H1 (cell line): ENCODE data around the gene IFI30.

Experiments
- CREB1 ChIP-seq: IDR thresholded peaks from 2 replicates; pipeline ENCODE4 v1.6.1; 2012; ENCODE audit warnings: inconsistent platforms
- EZH2 ChIP-seq: fragments of 200-600 bp; sonication (generic); IDR thresholded peaks from 2 replicates; pipeline ENCODE4 v1.7.1; 2012; ENCODE audit warnings: low read depth, mild to moderate bottlenecking, moderate library complexity, low read length, inconsistent platforms; ENCODE audit not compliant: severe bottlenecking
- GABPA ChIP-seq: IDR thresholded peaks from 2 replicates; pipeline ENCODE4 v1.6.1; 2011; ENCODE audit warnings: mild to moderate bottlenecking, low read length, moderate library complexity, borderline replicate concordance; ENCODE audit not compliant: insufficient read depth
- POLR2A ChIP-seq, 2 experiments: IDR thresholded peaks; 1 replicate in 1 of 2; 2 replicates in 1 of 2; pipeline ENCODE4 v1.6.1; 2011; ENCODE audit warnings: low read depth in 2 of 2, low read length in 2 of 2, mild to moderate bottlenecking in 2 of 2; ENCODE audit errors: control extremely low read depth in 1 of 2
- POLR2AphosphoS5 ChIP-seq: IDR thresholded peaks from 2 replicates; pipeline ENCODE4 v1.6.1; 2011; ENCODE audit warnings: low read depth, low read length
- RBBP5 ChIP-seq: IDR thresholded peaks from 2 replicates; pipeline ENCODE4 v1.7.1; 2012; ENCODE audit warnings: low read depth, mild to moderate bottlenecking, inconsistent platforms, low read length, moderate library complexity, borderline replicate concordance
- RFX5 ChIP-seq: IDR thresholded peaks from 2 replicates; pipeline ENCODE4 v1.6.1; 2011; ENCODE audit warnings: low read depth, low read length, improper control_type of control experiment, borderline replicate concordance
- RNF2 ChIP-seq: fragments of 200-900, 300-1000 bp; sonication (generic); IDR thresholded peaks from 2 replicates; pipeline ENCODE4 v1.7.1; 2016; ENCODE audit warnings: borderline replicate concordance, low read depth, mild to moderate bottlenecking, antibody characterized with exemption, low read length; ENCODE audit not compliant: poor library complexity, severe bottlenecking; ENCODE audit errors: missing control alignments
- SIN3A ChIP-seq, 2 experiments: IDR thresholded peaks in 1 of 2; conservative IDR thresholded peaks in 1 of 2; 2 replicates each; pipeline ENCODE4 v1.6.1; 2011 to 2012; ENCODE audit warnings: low read length in 2 of 2, improper control_type of control experiment in 1 of 2, low read depth in 1 of 2, mild to moderate bottlenecking in 1 of 2
- SP2 ChIP-seq: IDR thresholded peaks from 2 replicates; pipeline ENCODE4 v1.6.1; 2012; ENCODE audit warnings: mild to moderate bottlenecking, low read length, inconsistent platforms
- TBP ChIP-seq: IDR thresholded peaks from 2 replicates; pipeline ENCODE4 v1.6.1; 2011; ENCODE audit warnings: low read depth, low read length, improper control_type of control experiment
- TF ChIP-seq, protein P1 (sequence below), 3 experiments: IDR thresholded peaks; 1 replicate in 2 of 3; 2 replicates in 1 of 3; pipeline versions ENCODE4 v1.5.1 to v1.6.1; 2011; ENCODE audit warnings: low read length in 3 of 3, mild to moderate bottlenecking in 3 of 3, inconsistent platforms in 2 of 3, low read depth in 1 of 3, moderate library complexity in 1 of 3; ENCODE audit not compliant: insufficient read depth in 1 of 3; ENCODE audit errors: control extremely low read depth in 1 of 3
- TF ChIP-seq, protein P2 (sequence below): IDR thresholded peaks from 2 replicates; pipeline ENCODE4 v1.6.1; 2011; ENCODE audit warnings: low read depth, mild to moderate bottlenecking, low read length; ENCODE audit not compliant: insufficient read depth

DNA sequence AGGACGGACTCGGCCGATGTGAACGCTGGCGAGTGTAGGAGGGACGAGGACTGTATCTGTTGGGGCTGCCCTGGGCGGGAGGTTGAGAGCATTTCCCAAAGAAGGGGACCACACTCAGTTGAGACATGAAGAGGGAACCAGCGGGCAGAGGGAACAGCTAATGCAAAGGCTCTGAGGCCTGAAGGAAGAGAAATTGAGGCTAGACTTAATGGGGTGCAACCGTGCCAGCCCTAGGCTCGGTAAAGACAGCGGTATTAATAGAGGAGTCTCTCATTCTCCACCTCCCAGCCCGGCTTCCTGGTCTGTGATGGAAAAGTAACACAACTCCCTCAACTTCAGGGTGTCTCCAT, 20.5 kb downstream of the IFI30 start:
- no peak for TF ChIP-seq SIN3A (conservative IDR thresholded peaks at IDR 0.05 in 1 of 2, IDR thresholded peaks at IDR 0.05 in 1 of 2; ENCODE audit: low read depth in 1 of 2, low read length in 2 of 2)
- TF ChIP-seq SP2: no peak
- no peak for TF ChIP-seq POLR2A (IDR thresholded peaks at IDR 0.05; ENCODE audit: control extremely low read depth in 1 of 2, low read depth in 2 of 2, low read length in 2 of 2)
- TF ChIP-seq RBBP5: no peak
- TF ChIP-seq, protein P1, sequence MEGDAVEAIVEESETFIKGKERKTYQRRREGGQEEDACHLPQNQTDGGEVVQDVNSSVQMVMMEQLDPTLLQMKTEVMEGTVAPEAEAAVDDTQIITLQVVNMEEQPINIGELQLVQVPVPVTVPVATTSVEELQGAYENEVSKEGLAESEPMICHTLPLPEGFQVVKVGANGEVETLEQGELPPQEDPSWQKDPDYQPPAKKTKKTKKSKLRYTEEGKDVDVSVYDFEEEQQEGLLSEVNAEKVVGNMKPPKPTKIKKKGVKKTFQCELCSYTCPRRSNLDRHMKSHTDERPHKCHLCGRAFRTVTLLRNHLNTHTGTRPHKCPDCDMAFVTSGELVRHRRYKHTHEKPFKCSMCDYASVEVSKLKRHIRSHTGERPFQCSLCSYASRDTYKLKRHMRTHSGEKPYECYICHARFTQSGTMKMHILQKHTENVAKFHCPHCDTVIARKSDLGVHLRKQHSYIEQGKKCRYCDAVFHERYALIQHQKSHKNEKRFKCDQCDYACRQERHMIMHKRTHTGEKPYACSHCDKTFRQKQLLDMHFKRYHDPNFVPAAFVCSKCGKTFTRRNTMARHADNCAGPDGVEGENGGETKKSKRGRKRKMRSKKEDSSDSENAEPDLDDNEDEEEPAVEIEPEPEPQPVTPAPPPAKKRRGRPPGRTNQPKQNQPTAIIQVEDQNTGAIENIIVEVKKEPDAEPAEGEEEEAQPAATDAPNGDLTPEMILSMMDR (IDR thresholded peaks at IDR 0.05; ENCODE audit: control extremely low read depth in 1 of 3, insufficient read depth in 1 of 3, low read depth in 1 of 3, low read length in 3 of 3): no peak
- TF ChIP-seq, protein P2, sequence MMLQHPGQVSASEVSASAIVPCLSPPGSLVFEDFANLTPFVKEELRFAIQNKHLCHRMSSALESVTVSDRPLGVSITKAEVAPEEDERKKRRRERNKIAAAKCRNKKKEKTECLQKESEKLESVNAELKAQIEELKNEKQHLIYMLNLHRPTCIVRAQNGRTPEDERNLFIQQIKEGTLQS: no peak
- no peak for TF ChIP-seq CREB1
- no peak for TF ChIP-seq RFX5
- no peak for TF ChIP-seq RNF2
- TF ChIP-seq POLR2AphosphoS5: no peak
- TF ChIP-seq EZH2: no peak
- TF ChIP-seq TBP: no peak
- TF ChIP-seq GABPA: no peak
